Neural cell (in vitro differentiated cells): Measurements from ENCODE around the gene RAET1L. TPM values are rescaled to one million over a fixed set of nuclear protein-coding genes. Genes with fewer than 3 reads are reported as not detected.

Experiments used
- H2AFZ ChIP-seq: fragments of 200-600, 300-800 bp; sonication (generic), shearing (Covaris generic); 2 replicates; pipeline ENCODE4 v1.6.0; 2014; ENCODE audit warnings: low read depth, mild to moderate bottlenecking, antibody characterized with exemption, low read length, moderate library complexity
- H3F3A ChIP-seq: fragments of 200-600 bp; shearing (Covaris generic); 2 replicates; pipeline ENCODE4 v1.6.1; 2016; ENCODE audit warnings: mild to moderate bottlenecking, moderate library complexity, mixed read lengths, antibody characterized with exemption, low read length; ENCODE audit not compliant: insufficient read depth, poor library complexity, severe bottlenecking
- H3K27ac ChIP-seq: fragments of 200-600, 300-800 bp; sonication (generic), shearing (Covaris generic); 2 replicates; pipeline ENCODE4 v1.5.1; 2014; ENCODE audit warnings: mild to moderate bottlenecking, low read length, moderate library complexity
- H3K27me3 ChIP-seq: fragments of 300-800, 200-600 bp; sonication (generic), shearing (Covaris generic); 2 replicates; pipeline ENCODE4 v1.6.0; 2014; ENCODE audit warnings: mild to moderate bottlenecking, low read depth, low read length, moderate library complexity; ENCODE audit not compliant: insufficient read depth
- H3K36me3 ChIP-seq: fragments of 300-800, 200-600 bp; sonication (generic), shearing (Covaris generic); 2 replicates; pipeline ENCODE4 v1.5.1; 2014; ENCODE audit warnings: mild to moderate bottlenecking, antibody characterized with exemption, low read length, moderate library complexity; ENCODE audit not compliant: insufficient read depth
- H3K4me2 ChIP-seq: fragments of 300-800, 200-600 bp; sonication (generic), shearing (Covaris generic); 2 replicates; pipeline ENCODE4 v1.6.0; 2014; ENCODE audit warnings: mild to moderate bottlenecking, low read length
- H3K4me3 ChIP-seq: fragments of 300-800, 200-600 bp; sonication (generic), shearing (Covaris generic); 2 replicates; pipeline ENCODE4 v1.5.1; 2014; ENCODE audit warnings: mild to moderate bottlenecking, low read length, moderate library complexity
- H3K79me2 ChIP-seq: fragments of 200-600 bp; shearing (Covaris generic); replicated peaks from 2 replicates; pipeline ENCODE4 v1.6.0; 2014; ENCODE audit warnings: mild to moderate bottlenecking, low read length, moderate library complexity; ENCODE audit not compliant: insufficient read depth
- H3K9ac ChIP-seq: fragments of 300-800, 200-600 bp; sonication (generic), shearing (Covaris generic); 2 replicates; pipeline ENCODE4 v1.6.1; 2016; ENCODE audit warnings: mild to moderate bottlenecking, low read length, mixed read lengths
- H3K9me2 ChIP-seq: fragments of 200-600 bp; shearing (Covaris generic); 2 replicates; pipeline ENCODE4 v1.6.1; 2016; ENCODE audit warnings: mild to moderate bottlenecking, low read length, mixed read lengths; ENCODE audit not compliant: insufficient read depth
- H3K9me3 ChIP-seq: fragments of 200-600, 300-800 bp; sonication (generic), shearing (Covaris generic); 2 replicates; pipeline ENCODE4 v1.6.1; 2016; ENCODE audit warnings: mild to moderate bottlenecking, mixed run types, low read length, moderate library complexity, mixed read lengths
- H4K20me1 ChIP-seq: fragments of 200-600 bp; shearing (Covaris generic); 2 replicates; pipeline ENCODE4 v1.6.1; 2016; ENCODE audit warnings: mild to moderate bottlenecking, mixed run types; ENCODE audit not compliant: insufficient read depth
- CTCF ChIP-seq: fragments of 450-650 bp; IDR thresholded peaks from 2 replicates; pipeline ENCODE4 v1.5.1; 2014; ENCODE audit warnings: antibody characterized with exemption, mild to moderate bottlenecking, moderate library complexity; ENCODE audit not compliant: poor library complexity, severe bottlenecking
- EP300 ChIP-seq: fragments of 450-650 bp; conservative IDR thresholded peaks from 2 replicates; pipeline ENCODE4 v1.6.1; 2014; ENCODE audit warnings: antibody characterized with exemption, mild to moderate bottlenecking, moderate library complexity; ENCODE audit not compliant: poor library complexity, severe bottlenecking
- EZH2 ChIP-seq: fragments of 200-600, 300-800 bp; shearing (Covaris generic), sonication (generic); IDR thresholded peaks from 2 replicates; pipeline ENCODE4 v1.6.1; 2014; ENCODE audit warnings: antibody characterized with exemption, low read length, borderline replicate concordance, mild to moderate bottlenecking; ENCODE audit not compliant: insufficient read depth, poor library complexity, severe bottlenecking
- MXI1 ChIP-seq: fragments of 450-650 bp; conservative IDR thresholded peaks from 2 replicates; pipeline ENCODE4 v1.6.1; 2014; ENCODE audit warnings: antibody characterized with exemption, mild to moderate bottlenecking; ENCODE audit not compliant: poor library complexity, severe bottlenecking
- POLR2AphosphoS5 ChIP-seq: IDR thresholded peaks from 2 replicates; pipeline ENCODE4 v1.6.1; 2012
- RAD21 ChIP-seq: fragments of 450-650 bp; conservative IDR thresholded peaks from 2 replicates; pipeline ENCODE4 v1.6.1; 2014; ENCODE audit warnings: antibody characterized with exemption, mild to moderate bottlenecking, moderate library complexity
- REST ChIP-seq: IDR thresholded peaks from 2 replicates; pipeline ENCODE4 v1.6.1; 2012; ENCODE audit warnings: borderline replicate concordance
- SMC3 ChIP-seq: fragments of 450-650 bp; conservative IDR thresholded peaks from 2 replicates; pipeline ENCODE4 v1.6.1; 2014; ENCODE audit warnings: antibody characterized with exemption, mild to moderate bottlenecking, moderate library complexity; ENCODE audit not compliant: poor library complexity
- TAF1 ChIP-seq: IDR thresholded peaks from 2 replicates; pipeline ENCODE4 v1.6.1; 2012; ENCODE audit warnings: low read depth
- polyA plus RNA-seq: library from polyadenylated mRNA; depleted of rRNA; stranded (reverse); fragments of >200 nt; gene quantifications from 2 replicates; pipeline ENCODE4 v1.2.3, GENCODE V29; 2014

RAET1L gene
- polyA plus RNA-seq, 1 donor from 2014 or later: not detected

GRCh38 chr6:150008588-150008987 is 16.7 kb downstream of the RAET1L start:
- TF ChIP-seq TAF1: no peak
- no peak for TF ChIP-seq REST
- no peak for TF ChIP-seq EP300
- H3K9me2 ChIP-seq: no peaks in the 10 kb centered on the region
- no peaks in the 10 kb centered on the region for H3F3A ChIP-seq
- H3K27ac ChIP-seq: no peak overlapping the region
- H3K9me3 ChIP-seq: no peaks in the 10 kb centered on the region
- H3K4me2 ChIP-seq: no peak overlapping the region
- H4K20me1 ChIP-seq: no peaks in the 10 kb centered on the region
- peaks cover 68% of the 10 kb centered on the region for H3K27me3 ChIP-seq
- no peak overlapping the region for H2AFZ ChIP-seq
- no peak overlapping the region for H3K9ac ChIP-seq
- no peaks in the 10 kb centered on the region for H3K79me2 ChIP-seq
- H3K36me3 ChIP-seq: no peaks in the 10 kb centered on the region
- H3K4me3 ChIP-seq: no peak overlapping the region

- no peaks in the 10 kb centered on the region for H3F3A ChIP-seq
- no peaks in the 10 kb centered on the region for H3K36me3 ChIP-seq
- H3K4me3 ChIP-seq: no peak overlapping the region
- TF ChIP-seq POLR2AphosphoS5: no peak
- peak; percentile 32 for TF ChIP-seq SMC3
- TF ChIP-seq CTCF: peak; percentile 64
- TF ChIP-seq RAD21: peak; percentile 28
- H3K9ac ChIP-seq: no peak overlapping the region
- no peaks in the 10 kb centered on the region for H4K20me1 ChIP-seq
- H3K9me3 ChIP-seq: no peaks in the 10 kb centered on the region
- no peaks in the 10 kb centered on the region for H3K79me2 ChIP-seq
- H2AFZ ChIP-seq: no peak overlapping the region
- peaks cover 56% of the 10 kb centered on the region for H3K27me3 ChIP-seq
- no peak overlapping the region for H3K27ac ChIP-seq
- no peaks in the 10 kb centered on the region for H3K9me2 ChIP-seq
- H3K4me2 ChIP-seq: no peak overlapping the region
Measured at GRCh38 chr6:150006961-150007464, 18.3 kb downstream of the RAET1L start.

- Histone ChIP-seq H3K4me2 (no peak overlapping the region), H3K27ac (no peak overlapping the region), H4K20me1 (no peaks in the 10 kb centered on the region), H2AFZ (no peak overlapping the region), H3K9me2 (no peaks in the 10 kb centered on the region), H3K79me2 (no peaks in the 10 kb centered on the region), H3K4me3 (peak overlapping the region; percentile 69), H3K9me3 (no peaks in the 10 kb centered on the region), H3F3A (no peaks in the 10 kb centered on the region), H3K36me3 (no peaks in the 10 kb centered on the region), H3K9ac (peak overlapping the region; percentile 43), H3K27me3 (peaks cover 46% of the 10 kb centered on the region)
- TF ChIP-seq EP300 (no peak), SMC3 (no peak), MXI1 (no peak), REST (no peak), TAF1 (no peak), EZH2 (no peak), RAD21 (no peak), CTCF (no peak)
Measured at GRCh38 chr6:150005761-150006651, 19.3 kb downstream of the RAET1L start.
